GM19324 (cell line): ENCODE data around the gene KIF3A.
A peak's percentile ranks its signal among the peaks of the same experiment; 100 is the strongest.

Experiments used
- ATAC-seq: cut with Tn5 transposase; IDR thresholded peaks from one replicate; pipeline ENCODE4 v1.9.1; 2021; ENCODE audit warnings: mild to moderate bottlenecking, moderate library complexity; ENCODE audit not compliant: unreplicated experiment, low FRiP score

Gene KIF3A

DNA sequence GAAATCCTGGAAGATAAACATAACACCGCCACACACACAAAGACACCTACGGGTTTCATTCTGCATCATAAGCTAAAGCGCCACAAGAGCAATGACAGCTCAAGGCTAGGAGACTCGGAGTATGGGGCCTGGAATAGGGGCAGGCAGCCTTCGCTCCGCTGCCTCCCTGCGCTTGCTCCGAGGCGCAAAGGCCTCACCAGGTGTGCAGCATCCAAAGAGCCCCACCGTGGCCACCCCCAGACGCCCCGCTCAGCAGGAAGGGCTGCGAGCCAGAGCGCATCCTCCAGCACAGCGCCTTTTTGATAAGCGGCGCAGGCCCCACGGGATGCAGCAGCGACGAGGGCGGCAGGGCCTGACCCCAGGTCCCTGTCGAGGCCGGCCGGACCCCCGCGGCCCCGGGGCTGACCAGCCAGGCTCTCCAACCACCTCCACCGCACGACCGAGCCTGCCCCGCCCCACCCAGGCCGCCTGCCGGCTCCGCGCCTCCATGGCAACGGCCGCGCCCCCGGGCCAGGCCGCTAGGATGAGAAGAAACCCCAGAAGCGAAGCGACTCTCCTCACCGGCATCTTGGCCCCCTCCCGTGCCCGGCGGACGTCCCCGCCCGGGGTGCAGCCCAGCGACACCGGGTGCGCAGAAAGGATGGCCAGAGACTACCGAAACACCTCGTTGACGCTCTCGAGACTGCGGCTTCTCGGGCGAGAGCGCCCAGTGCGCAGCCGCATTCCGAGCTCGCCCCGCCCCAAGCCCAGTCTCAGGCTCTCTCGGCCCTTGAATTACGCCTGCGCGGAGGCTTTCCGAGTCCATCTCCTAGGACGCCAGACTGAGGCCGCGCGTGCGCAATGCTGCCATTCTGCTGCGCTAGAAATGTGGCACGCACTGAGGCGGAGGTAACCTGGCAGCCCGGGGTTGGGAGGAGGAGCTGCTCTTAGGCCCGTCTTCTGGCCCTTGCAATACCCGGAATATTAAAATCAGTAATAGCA is at the start of gene KIF3A:
Gene KIF3A, minus strand, starts transcription at position 694 of the 981 bp plus-strand sequence. Its CDS starts 127 bp downstream, at position 567.
- ATAC-seq: peak; percentile 89

GRCh38 chr5:132787076-132787475 is 49.7 kb upstream of the KIF3A start:
- no peak for ATAC-seq

DNA sequence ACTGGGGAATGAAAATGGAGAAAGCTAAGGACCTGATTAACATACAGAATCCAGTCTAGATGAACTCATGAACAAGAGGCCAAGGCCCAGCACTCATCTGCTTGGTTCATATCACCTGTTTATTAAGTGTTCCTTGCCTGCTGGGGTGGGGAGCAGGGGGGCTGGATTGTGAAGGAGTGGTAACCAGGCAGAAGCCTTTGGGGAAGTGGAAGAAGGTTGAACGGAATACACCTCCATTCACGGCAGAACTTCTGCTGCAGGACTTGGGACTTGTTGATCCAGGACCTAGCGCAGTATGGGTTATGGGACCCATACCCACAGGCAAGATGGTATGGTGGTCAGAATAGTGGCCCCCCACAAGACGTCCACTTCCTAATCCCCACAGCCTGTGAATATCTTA is 48.5 kb upstream of the KIF3A start:
- no peak for ATAC-seq

DNA sequence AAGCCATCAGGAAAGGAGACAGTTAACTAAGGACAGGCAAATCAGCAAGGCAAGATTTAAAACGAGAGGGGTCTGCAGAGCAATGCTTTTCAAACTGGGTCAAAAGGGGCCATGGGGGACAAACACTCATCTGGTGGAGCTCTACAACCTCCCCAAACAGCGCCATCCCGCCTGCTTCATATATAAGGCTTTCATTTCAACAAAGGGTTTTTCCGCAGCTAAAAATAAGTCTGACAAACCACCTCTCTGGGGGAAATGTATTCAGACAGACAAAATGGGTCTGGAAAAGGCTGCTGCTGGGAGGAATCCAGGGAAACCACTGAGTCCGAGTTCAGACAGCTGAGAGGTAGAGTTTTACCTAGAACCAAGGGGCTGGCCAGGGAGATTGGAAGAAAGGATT is 48.0 kb upstream of the KIF3A start:
- no peak for ATAC-seq

- ATAC-seq: no peak
Observed at GRCh38 chr5:132782101-132782500, 44.8 kb upstream of the KIF3A start.

DNA sequence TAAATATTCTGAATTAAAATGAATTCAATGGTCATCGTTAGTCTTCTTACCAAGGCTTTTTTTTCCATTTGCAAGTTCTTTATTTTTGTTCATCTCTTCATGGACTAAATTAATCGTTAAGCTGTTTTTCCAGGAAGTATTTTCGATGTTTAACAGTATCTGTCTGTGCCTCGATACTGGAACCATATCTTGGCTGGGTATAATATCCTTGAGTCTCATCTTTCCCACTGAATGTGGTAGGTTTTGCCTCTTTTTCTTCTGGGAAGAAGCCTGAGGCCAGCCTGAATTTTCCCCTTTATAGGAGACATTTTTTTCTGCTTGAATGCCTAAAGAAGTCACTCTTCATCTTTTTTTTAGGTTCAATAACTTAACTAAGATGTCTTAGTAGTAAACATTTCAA is 43.7 kb upstream of the KIF3A start:
- ATAC-seq: no peak

- ATAC-seq: no peak
Observed at GRCh38 chr5:132780577-132780976, 43.2 kb upstream of the KIF3A start.

GRCh38 chr5:132779961-132780360 is 42.6 kb upstream of the KIF3A start:
- no peak for ATAC-seq

DNA sequence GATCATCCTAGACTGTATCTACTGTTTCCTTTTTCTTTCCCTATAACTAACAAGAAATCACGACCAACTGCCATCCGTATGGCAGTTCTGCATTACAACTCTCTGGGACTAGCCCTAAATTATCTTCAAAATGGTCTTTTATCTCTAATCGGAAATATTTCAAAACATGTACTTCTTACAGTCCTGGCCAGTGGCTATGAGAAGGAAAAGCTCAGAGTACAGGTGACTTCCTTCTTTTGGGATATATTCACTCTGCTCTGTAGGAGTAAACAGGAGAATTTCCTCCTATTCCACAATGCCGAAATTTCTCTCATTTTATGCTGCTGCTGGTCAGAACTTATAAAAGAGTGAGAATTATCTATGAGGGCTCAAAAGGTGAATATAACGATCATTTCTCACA is 41.5 kb upstream of the KIF3A start:
- ATAC-seq: no peak

DNA sequence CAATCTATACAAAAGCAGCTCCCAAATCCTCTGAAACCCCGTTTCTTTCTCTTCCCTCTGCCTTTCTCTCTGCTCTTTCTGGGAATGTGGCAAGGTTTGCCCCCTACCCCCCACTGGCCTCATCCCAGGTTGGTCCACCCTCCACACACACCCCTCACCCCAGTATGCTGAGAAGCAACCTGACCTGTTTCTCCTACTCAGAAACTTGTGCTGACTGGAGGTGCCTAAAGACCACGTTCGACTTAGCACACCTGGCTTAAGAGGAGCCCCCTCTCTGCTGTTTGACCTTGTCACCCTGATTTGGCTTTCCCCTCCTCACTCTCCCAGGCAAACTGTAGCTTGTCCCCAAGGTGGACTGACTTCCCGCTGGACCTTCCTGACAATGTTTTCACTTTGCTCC is 40.8 kb upstream of the KIF3A start:
- ATAC-seq: no peak

- ATAC-seq: peak; percentile 51
Observed at GRCh38 chr5:132777209-132778069, 40.1 kb upstream of the KIF3A start, which contains the start of gene SEPTIN8. Gene SEPTIN8, minus strand, starts transcription at chr5:132777239. Its CDS starts 102 bp downstream, at chr5:132777137.

DNA sequence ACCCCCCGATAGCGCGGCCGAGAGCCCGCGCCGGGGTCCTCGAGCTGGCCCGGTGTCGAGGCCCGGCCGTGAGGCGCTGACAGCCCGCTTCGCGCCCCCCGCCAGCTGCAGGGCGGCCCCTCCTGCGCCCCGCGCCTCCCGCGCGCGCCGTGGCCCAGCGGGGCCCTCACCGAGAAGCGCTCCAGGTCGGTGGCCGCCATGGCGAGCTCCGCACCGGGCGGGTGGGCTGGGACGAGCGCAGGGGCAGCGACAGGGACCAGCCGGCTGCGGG is 39.5 kb upstream of the KIF3A start:
- ATAC-seq: peak; percentile 32

DNA sequence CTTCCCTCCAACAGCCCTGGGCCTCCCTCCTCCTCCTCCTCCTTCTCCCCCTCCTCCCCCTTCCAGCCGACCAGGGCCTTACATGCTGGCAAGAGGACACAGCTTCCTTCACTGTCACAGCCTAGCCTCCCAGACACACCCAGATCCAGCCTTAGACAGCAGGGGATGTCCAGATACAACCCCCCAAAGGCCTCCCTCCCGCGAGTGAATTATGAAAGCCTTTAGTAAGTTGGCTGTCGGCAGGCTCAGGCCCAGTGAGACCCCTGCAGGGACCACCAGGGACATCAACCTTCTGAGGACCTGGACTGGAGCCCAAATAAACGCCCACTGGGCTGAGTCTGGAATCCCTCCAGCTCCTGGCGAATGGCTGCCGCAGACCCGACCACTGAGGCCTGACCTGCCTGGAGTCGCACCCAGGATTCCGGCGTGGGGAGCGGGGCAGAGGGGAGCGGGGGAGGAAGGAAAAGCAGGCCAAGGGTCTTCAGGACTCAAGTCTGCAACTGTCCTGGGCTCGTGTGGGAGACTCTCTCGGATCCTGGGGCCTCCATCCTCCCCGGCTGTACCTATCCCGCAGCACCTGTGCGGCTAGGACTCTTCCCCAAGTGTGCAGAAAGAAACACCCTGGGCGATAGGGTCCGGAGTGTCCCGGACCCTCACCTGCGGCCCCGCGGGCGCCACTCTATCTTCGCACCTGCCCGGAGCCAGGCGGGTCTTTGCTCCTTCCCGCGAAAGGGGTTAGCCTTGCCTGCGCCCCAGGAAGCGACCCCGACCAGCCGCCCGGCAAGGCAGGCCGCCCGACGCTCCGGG is 39.0 kb upstream of the KIF3A start:
- ATAC-seq: no peak

DNA sequence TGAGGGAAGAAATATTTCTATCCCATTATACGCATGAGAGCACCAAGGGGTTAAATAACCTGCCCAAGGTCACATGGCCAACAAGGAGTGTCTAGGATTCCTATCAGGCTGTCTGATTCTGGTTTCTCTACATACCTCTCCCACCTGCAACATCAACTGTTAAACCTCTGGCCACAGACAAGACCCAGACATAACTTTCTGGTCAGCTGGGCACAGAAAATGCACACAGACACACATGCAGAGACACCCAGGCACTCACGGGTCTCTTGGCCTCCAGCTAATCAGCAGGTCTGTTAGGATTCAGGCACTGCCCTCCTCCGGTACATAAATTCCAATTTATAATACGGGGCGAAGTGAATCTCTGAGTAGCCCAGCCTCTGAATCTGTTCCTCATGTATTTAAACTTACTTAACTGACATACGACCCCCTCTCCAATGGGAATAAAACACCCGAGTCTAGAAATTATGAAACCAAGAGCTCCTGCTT is 38.2 kb upstream of the KIF3A start:
- ATAC-seq: no peak

DNA sequence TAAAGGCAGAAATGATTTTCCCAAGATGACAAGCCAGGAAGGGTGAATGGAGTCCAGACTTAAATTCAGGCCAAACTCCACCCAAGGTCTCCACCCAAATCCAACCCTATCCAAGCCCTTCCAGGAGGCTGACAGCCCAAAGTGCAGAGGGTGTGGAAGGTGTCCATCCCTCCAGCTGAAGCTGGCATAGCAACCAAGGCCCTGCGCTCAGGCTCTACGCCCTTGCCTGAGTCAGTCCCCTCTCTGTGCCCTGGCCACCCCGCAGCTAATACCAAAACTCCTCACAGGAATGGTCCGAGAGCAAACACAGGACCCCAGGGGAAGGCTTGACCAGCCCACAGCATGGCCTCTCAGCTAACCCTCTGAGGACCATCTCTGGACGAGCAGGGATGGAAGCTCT is 37.5 kb upstream of the KIF3A start:
- ATAC-seq: no peak

DNA sequence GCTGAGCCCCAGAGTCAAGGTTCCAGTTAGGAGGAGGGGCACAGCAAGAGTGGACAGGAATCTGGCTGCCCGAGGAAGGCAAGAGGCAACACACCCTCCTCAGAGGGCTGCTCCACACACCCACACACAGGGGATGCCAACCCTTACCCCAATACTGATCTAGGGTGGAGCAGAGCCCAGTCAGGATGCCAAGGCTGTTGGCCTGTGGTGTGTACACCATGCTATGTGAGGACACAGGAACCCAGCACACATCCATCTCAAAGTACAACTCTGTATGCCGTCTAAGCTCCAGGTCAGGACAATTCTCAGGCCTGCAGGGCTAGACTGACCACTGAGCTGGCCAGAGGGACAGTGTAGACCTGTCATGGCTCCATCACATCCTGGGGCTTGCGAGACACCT is 37.1 kb upstream of the KIF3A start:
- ATAC-seq: no peak

DNA sequence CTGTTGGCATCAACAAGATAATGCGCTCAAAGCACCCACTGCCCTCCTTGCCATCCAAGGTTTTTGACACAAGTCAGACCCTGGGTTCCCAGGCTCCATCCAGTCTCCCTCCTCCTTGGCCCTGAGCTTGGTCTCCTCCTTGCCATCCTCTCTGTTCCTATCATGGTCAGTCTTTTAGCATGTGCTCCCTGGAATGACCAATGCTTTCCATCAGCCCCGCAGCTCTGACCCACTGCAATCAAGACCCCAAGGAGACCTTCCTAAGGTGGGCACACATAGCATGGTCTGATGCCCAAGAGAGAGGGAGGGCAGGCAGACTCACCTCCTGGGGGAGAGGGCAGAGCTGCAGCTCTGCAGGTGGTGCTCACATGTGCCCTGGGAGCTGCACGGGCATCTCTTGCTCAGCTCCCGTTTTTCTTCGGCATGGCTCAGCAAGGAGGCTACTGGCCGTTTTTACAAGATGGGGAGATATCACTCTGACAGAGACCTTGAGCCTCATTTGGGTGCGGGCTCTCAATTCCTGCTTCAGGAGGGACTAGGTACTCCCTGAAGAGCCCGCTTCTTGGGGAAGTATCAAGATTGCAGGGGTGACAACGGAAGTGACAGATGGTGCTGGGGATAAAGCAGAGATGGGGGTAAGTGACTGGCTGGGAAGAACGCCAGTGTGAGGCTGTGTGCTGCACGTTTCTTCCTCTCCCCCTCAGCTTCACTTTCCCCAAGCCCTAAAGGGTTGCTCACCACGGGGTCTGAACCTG is 36.4 kb upstream of the KIF3A start:
- no peak for ATAC-seq

- no peak for ATAC-seq
Observed at GRCh38 chr5:132773114-132773513, 35.8 kb upstream of the KIF3A start.

- ATAC-seq: no peak
Observed at GRCh38 chr5:132772291-132773070, 35.1 kb upstream of the KIF3A start.
